GM18520 (cell line): ENCODE results near the gene ZNF516.

Experiments
- ATAC-seq: cut with Tn5 transposase; IDR thresholded peaks from one replicate; pipeline ENCODE4 v1.9.1; 2021; ENCODE audit not compliant: unreplicated experiment

Gene ZNF516

GRCh38 chr18:76491776-76492668 is 3.0 kb downstream of the ZNF516 start:
- no peak for ATAC-seq

DNA sequence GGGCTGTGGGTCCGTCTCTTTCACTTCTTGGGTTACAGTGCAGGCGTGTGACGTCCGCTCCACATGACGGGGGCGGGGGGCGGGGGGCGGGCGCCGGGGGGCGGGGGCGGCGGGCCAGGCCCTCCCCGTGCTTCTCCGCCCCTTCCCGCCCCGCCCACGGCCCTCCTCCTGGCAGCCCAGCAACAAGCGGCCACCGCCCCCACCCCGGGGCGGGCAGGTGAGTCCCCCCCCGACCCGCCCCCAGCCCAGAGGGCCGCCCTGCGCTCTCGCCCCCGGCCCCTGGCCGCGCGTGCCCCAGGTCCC is 3.6 kb downstream of the ZNF516 start:
- ATAC-seq = no peak

DNA sequence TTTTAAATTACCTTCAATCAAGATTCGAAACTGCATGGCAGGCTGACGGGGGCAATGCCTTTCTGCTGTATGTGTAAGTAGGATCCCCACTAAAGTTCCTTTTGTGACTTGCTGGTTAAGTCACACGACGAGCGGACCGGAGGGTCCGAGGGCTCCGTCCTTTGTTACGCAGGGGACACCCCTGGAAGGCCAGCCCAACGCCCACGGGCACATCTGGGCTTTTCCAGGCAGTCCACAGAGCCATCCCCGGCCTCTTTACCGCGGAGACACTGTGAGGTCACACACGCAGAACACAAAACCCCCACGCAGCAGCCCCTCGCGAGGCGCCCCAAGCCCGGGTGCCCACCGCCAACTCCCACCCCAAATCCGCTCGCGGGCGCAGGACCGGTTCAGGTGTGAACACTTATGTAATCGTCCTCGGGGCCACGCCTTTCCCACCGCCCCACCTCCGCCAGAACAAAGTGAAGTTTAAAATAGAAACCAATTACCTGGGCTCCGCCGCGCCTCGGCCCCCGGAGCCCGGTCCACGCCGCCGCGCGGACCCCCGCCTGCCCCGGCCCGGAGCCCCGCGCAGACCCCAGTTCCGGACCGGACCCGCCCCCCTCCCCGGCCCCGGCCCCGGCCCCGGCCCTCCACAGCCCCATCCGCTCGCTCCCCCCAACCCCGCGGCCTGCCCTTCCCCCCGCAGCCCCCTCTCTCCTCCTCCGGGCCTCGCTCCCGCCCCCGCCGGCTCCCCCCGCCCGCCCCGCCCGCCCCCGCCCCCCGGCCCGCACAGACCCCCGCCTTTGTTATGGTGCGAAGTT is 4.2 kb downstream of the ZNF516 start:
- no peak for ATAC-seq

DNA sequence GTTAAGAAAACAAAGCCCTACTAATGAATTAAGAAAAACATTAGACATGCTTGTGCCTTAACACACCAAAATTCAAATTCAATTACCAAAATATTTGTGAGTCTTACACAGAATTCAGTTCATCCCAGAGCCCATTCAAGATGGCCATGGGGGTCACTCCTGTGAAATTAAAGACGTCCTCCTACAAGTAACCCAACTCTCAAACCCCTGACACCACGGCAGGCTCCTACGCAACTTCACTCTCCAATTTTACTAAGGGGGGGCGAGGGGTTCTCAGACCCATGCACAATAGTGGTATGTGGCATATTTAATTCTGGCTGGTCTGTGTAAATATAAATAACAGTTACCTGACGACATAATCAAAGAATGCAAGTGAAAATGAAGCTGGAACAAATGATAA is 5.0 kb downstream of the ZNF516 start:
- no peak for ATAC-seq

DNA sequence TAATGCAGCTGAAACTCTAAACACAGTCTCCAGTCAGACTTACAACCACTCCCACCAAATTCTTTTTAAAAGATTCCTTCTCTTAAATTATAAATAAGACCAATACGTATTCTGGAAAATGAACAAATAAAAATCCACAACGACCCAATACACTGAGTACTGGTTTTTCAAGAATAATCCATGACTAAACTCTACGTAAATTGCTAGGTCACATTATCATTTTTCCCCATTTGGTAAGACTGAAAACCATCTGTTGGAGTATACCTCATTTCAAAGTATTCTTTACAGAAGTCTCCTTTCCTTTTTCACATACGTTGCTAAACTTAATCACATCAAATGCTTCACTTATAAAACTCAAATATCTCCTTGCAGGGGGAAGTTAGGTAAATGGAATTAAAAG is 6.0 kb downstream of the ZNF516 start:
- ATAC-seq = no peak

DNA sequence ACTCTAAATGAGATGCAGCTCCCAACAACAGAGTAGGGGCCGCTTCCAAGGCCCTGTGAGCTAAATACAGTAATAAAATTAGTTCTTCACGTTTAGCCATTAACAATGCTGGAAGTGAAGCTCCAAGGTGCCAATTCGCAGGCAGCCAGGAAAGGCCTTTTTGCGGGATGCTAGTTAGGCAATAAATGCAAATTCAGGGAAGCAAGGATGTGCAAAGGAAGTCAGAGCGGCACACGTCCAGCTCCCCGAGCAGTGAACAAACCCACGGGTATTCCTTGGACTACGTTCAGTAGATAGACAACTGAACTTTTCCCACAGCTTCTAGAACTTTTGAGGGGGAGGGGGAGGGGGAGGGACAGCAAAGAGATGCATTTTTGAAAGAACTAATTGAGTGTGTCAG is 6.9 kb downstream of the ZNF516 start:
- ATAC-seq = no peak

GRCh38 chr18:76487782-76488181 is 7.3 kb downstream of the ZNF516 start:
- no peak for ATAC-seq

GRCh38 chr18:76487070-76487469 is 8.0 kb downstream of the ZNF516 start:
- ATAC-seq = no peak

DNA sequence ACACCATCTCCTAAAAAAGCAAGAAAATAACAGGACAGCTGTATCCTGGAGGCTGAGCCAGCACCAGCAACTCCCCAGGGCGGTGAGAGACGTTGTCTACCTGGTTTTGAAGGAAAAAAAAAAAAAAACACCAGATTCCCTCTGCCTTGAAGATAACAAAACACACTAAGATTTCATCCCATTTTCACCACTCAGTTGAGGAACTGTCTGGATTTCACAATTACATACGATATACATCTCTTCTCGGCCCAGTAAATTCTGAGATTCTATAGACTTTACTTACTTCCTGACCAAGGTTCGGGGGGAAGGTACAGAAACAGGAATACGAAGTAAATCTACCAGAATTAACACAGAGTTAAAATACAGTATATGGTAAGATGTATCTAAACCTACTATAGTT is 8.5 kb downstream of the ZNF516 start:
- ATAC-seq = no peak

DNA sequence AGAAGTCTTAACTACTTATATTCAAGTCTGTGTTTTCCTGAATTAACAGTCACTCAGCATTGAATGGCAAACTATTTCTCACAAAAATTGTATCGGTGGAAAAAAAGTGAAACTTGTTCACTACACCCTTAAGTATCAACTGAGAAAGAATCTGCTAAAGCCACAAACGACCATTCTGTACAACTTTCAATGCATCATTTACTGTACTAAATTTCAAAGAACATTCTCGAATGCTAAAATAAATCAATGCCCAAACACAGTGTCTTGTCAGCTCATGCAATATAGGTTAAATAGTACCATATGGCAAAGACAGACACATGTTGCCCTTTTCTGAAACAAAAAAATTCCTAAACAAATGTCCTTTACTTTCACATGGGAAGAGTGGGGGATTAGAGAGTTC is 9.0 kb downstream of the ZNF516 start:
- no peak for ATAC-seq

GRCh38 chr18:76484749-76485387 is 10.2 kb downstream of the ZNF516 start:
- peak; percentile 46 for ATAC-seq

- no peak for ATAC-seq
Observed at GRCh38 chr18:76483780-76484179, 11.3 kb downstream of the ZNF516 start.

GRCh38 chr18:76482971-76483691 is 11.9 kb downstream of the ZNF516 start:
- no peak for ATAC-seq

- no peak for ATAC-seq
Observed at GRCh38 chr18:76482267-76482666, 12.8 kb downstream of the ZNF516 start.

- no peak for ATAC-seq
Observed at GRCh38 chr18:76480913-76481312, 14.1 kb downstream of the ZNF516 start.

DNA sequence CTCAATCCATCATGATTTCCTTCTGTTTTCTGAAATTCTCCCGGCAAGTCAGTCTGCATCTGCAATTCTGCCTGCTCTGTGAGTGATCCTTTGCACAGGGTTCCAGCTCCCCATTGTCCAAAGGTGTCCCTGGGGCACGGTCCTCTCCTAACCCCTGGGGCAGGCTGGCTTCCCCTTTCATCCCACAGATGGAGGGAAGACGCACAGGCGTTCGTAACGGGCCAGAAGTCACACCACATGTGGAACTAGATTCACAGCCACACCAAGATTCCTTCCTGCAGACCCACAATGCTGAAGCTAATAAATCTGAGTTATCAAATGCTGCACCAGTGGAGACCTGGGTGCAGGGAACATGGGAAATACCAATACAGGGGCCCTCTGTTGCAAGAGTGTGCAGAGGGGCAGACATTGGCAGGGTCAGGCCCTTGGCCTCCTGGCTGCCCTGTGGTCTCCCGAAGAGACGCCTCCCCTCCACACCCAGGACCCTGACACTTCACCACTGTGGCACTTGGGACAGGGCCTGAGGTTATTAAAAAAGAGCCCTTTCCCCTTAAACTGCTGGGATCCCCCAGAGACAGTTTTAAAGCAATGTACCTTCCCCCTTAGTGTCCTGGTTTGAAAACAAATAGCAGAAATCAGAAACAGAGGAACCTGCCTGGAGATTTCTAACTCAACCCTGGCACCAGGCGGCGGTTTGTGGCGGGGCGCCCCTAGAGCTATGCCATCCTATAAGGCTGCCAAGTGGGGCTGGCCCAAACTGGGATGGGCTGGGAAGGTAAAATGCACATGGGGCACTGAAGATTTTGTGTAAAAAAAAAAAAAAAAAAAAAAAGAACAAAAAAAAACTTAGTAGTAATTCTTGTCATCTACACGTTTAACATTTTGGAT is 15.4 kb downstream of the ZNF516 start:
- no peak for ATAC-seq

DNA sequence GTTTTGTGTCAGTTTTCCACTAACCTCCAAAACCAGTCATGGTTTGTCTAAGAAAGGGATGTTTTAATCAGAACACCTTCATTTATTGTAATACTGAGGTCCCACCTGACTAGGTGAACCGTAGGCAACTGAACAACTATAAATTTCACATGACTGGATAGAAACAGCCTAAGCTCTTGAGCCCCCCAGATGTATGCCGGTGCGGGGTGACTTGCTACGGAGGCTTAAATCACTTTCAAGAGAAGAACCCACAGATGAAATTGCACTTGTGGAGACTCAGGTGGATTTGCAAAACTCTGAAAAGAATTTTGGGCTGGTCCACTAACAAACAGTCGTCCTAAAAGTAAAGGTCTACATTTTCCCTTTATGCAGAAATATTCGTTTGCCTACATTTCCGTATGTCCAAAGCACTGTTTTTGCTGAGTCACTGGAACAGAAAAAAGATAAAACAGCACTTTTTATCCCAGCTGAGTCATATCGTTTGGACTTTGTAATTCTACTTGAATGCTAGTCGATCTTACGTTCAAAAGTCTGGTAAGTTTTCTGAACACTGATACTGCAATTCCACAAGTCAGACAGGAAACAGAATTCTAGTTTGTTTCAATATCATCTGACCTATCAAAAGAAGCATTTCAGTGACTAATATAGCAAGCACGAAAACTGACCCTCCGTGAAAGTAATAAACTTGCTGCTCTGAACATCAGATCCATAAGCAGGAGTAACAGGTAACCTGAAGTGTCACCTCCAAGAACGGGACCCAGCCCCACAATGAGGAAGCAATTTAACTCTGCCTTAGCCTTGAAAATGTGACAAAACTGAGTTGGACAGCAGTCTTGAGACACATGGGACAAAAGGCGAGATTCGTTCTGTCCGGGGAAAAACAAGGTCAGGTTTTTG is 18.1 kb downstream of the ZNF516 start:
- ATAC-seq = no peak

DNA sequence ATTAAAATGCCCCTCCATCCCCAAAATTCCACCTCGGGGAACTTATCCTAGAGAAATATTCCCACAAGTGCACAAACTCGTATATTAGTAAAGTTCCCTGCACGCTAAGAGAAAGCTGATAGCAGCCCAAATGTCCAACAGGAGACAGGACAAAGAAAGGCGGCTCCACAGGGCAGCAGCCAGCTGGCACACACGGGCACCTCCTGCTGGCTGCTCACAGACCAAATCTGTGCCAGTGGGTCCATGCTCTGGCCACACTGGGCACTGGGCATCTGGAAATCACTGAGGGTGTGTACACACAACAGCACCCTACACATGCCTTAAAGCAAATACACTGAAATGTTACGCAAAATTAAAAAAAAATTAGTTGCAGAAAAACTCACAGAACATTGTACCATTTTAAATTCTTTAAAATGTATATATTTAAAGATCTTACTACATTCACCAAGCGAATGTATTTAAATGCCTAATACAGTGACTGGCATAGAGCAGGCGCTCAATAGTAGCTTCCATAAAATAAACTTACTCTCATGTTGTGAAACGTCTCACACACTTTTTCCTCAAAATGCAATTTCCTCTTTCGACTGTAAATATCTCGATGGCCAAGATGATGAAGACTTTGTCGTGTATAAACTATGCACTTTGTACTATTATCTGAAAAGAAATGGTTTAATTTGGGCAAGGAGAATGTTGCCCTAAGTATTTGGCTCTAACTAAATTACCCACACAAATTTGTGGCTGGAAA is 19.4 kb downstream of the ZNF516 start:
- ATAC-seq = no peak

DNA sequence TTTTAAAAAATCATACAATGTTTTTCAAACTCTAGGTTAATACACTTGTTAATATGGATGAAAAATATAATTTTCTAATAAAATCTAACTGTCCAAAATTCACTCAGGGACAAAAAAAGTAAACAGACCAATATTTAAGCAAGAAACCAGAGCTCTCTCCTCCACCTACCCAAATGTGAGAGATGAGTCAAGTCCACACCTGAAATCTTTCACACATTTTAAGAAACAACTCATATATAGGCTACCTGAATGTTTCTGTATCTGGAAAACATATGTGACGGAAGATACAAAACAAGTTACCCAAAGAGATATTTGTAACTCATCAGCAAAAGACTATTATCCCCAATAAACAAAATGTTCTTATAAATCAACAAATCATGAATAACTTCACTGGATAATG is 20.2 kb downstream of the ZNF516 start:
- no peak for ATAC-seq
